Activated CD8-positive, alpha-beta memory T cell treated with anti-CD3 and anti-CD28 coated beads for 1 hour (primary cell): ENCODE data around the gene HACD3.
"Not testable (repeated sequence)": the region's sequence is repeated elsewhere in the genome, so short reads cannot be mapped to it uniquely, and the experiment has no call there.

Experiments
- DNase-seq, 2 donors: peaks; one replicate each; pipeline ENCODE4 v3.0.0-alpha.2; 2020; ENCODE audit warnings: low read depth in 1 of 2; ENCODE audit errors: extremely low read depth in 1 of 2

HACD3 gene

DNA sequence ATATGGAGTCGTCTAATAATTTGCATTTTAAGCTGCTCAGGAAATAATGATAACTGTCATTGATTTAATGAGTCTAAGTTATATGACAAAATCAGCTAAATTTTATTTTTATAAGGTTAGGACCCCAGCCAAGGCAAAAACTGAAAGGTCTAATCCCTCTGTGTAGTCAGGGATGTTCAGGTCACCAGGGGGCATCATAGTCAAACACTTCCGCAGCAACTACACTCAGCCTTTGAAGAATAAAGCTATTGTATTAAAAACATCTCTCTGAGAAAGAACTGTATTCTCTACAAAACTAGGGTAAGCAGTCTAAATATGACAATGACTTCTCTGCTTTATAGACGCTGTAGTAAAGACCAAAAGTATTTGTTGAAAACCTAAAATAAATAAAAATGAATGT, 65.7 kb downstream of the HACD3 start:
- DNase-seq = no peak

DNA sequence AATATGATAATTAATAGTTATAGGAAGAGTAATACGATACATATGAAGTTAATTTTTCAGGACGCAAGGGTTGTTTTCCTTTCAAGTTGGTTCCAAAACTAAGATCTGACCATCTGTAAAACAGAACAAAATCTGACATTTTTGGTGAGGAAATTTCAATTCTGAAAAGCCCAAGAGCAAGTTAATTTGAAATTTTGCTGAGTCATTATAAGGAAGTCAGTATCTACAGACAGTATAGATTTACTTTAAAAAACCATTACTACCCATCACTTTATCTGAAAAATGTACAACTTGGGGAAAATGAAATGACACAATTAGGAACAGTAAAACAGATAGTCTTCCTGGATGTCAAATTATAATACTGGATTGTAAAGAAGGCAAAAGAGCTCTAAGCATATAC, 68.2 kb downstream of the HACD3 start:
- DNase-seq = no peak

DNA sequence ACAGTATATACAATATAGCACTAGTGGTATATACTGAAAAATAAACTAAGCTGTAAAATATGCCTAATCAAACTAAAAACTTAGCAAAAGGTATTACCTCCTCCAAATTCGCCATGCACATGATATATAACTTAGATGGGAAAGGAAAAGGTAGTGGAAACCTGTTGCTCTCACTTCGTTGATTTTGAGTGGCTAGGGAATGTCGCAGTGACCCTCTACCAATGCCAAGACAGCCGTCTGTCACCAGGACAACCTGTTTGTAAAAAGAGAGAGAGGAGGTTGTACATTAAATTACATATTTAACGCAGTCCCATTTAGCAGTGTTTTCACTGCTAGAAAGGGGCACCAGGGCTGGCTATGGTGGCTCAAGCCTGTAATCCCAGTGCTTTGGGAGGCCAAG, 69.4 kb downstream of the HACD3 start:
- no peak for DNase-seq

DNA sequence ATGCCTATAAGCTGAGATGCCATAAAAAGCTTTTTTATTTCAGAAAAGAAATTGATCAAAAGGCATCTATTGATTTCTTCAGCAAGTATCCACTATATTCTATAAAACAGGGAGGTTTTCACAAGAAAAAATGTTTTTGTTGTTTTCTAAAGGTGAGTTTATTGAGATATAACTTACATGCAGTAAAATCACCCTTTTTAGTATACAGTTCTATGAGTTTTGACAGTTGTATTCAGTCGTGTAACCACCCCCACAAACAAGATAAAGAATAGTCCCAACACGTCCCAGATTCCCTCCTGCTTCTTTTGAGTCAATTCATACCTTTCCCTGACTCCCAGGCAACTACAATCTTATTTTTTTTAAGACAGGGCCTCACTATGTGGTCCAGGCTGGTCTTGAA, 72.9 kb downstream of the HACD3 start:
- no peak for DNase-seq

DNA sequence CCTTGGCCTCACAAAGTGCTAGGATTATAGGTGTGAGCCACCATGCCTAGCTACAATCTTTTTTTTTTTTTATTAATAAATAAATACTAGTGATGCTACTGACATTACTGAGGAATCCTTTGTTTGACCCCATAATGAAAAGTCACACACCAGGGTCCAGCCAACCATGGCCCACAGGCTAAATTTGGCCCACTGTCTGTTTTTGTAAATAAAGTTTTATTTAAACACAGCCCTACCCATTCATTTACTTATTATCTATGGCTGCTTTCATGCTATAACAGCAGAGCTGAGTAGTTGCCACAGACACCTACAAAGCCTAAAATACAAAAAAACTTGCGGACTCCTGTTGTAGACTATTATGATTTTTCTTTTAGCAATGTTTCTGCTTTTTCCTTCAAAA, 73.3 kb downstream of the HACD3 start:
- no peak for DNase-seq

DNA sequence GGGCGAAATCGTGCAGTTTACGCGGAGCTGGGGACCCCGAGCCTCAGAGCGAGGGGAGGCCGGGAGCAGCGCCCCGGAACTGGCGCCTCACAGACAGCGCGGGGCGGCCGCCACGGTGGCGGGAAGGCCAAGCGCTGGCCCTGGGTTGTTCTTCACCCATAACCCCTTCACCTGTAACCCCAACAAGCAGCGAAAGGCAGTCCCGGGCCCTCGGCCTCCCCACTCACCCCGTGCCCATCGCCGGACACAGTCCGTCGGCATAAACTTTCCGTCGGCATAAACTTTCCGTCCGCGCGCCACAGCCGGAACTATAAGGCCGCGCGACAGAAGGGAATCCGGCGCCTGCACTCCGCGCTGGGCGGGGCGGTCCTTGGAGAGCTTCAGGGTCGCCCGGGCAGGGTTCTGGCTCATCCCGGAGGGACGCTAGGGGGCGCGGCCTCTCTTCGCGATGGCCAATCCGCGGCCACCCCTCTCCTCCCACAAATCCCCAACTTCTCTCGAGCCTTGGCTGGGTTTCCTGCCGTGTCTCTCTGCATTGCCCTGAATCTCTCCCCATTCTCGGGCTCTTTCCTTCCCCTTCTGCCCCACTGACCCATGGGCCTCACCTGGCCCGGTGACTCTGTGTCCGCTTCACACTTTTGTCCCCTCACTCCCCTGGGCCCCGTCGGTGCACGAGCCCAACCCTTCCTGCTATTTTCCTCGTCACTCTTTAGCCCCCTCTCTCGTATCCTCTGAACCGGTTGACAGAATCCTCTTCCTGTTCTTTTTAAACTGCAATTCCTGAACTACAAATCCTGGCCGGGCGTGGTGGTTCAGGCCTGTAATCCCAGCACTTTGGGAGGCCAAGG, 80.8 kb downstream of the HACD3 start, which contains the start of gene INTS14:
Gene INTS14 (minus strand): TSS at position 261 of the 848 bp plus-strand sequence. CDS start 3,751 bp downstream, outside the sequence.
- peak; percentile 83 to 91 for DNase-seq

DNA sequence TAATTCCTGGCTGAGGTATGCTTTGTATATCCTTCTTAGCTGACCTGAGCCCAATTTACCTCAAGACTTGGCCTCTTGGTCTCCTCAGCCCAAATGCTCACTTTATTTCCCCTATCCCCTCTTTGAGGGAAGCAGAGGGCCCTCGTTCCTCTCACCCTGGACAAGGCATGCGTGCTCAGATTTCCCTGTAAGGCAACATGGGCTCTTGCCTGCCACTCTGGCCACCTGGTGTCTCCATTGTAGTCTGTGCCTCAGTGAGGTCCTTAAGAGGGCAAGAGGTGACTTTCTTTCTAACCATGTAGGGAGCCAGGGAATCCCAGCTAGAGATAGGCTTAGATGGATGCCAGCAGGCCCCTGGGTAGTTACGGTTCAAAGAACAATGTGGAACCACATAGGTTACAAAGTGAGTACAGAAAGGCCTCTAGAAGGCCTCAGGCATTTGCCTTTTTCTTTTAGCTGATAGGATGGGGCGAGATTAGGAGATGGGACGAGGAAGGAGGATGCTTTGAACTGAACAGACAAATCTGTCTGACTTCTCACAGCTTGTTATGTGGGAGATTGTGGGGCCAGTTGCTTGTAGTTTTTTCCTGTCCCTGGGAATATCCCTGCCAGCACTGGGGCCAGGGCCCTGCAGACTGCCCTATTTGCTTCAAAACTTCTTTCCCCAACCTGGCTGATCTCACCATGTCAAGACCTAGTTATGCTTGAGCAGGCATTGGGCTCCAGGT, 81.8 kb downstream of the HACD3 start:
- DNase-seq = no peak

DNA sequence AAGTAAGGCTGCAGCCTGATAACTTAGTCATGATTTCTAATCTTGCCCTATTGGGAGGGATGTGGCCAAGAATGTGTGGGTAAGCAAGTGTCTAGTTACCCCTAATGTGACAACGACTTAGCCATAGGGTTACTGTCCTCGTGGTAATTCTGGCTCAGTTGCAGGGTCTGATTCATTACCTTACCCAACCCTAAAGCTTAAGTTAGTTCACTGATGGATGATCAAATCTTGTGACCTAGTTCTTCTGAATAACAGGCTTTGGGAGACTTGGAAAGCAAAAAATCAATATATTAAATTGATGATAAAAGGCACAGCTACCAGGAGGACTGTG, 82.3 kb downstream of the HACD3 start:
- DNase-seq = no peak

DNA sequence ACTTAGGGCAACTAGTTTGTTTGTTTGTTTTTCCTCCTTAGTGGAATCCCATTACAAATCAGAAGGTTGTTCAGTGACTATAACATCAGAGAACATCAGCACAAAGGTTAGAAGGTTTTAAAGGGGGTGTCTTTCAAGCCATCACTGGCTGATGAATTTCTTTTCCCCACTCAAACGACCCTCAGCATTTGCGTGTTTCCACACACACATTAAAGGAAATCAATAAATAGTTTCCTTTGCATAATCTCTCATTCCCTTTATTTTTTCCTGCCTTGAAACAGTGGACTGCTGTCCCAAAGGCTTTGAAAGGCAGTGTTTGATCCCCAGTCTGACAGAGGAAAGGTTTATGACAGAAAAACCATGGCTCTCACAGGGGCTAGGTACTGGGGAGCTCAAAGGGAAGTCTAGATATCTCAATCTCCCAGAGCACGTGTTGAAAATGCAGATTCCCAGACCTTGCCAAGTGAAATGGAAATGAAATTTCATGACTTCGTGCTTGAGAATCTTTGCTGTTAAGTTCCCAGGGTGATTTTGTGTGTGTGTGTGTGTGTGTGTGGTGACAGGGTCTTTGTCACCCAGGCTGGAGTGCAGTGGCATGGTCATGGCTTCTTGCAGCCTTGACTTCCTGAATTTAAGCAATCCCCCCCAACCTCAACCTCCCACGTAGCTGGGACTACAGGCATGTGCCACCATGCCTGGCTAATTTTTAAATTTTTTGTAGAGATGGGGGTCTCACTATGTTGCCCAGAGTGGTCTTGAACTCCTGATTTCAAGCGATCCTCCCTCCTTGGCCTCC, 82.9 kb downstream of the HACD3 start:
- no peak for DNase-seq

DNA sequence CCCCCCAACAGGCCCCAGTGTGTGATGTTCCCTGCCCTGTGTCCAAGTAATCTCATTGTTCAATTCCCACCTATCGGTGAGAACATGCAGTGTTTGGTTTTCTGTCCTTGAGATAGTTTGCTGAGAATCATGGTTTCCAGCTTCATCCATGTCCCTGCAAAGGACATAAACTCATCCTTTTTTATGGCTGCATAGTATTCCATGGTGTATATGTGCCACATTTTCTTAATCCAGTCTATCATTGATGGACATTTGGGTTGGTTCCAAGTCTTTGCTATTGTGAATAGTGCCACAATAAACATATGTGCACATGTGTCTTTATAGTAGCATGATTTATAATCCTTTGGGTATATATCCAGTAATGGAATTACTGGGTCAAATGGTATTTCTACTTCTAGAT, 85.6 kb downstream of the HACD3 start:
- DNase-seq = not testable (repeated sequence)

DNA sequence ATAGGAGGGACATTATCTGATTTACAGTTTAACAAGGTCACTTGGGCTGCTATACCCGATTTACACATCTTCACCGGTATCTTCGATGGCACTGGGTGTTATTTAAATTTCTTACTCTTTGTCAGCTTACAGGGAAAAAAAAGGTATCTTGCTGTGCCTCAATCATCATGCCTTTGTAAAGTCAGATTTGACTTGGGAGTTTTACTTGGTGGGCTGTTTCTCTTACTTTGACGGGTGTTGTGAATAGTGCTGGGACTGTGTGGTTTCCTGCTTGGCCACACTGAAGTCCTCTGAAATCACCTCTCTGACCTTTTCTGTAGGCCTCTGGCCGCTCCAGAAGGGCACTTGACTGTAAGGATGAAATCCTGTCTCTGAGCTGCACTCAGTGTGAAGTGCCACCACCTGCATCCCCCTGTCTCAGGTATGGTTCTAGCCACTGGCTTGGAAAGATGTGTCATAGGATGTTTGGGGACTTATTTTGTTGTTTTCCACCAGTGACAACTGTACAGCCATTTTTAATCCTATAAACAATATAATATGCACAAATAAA, 88.4 kb downstream of the HACD3 start:
- DNase-seq = no peak

DNA sequence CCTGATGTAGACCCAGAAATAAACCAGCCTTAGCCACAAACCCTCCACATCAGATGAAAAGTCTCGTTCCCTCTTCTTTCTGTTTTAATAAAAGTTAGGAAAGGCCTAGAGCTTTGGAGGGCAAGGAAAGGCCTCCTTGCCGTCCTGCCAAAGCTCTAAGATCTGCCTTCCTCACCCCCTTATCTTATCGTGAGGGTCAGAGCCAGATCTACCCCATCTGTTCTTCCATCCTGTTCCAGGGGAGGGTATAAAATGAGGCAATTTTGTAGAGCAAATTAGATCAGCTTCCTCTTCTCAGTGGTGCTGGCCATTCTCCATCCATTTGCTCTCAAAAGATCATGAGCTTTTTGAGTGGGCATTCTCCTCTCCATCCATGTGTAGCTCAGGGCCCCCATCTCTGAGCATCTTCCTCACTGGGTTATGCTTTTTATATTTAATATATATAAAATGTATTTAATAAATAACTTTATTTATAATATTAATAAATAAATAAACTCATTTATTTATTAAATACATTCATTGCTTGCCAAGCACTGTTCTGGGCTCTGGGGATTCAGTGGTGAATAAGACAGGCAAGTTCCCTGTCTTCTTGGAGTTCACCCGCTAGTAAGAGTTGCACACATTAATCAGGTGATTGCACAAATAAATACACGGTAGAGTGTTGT, 89.5 kb downstream of the HACD3 start:
- no peak for DNase-seq

DNA sequence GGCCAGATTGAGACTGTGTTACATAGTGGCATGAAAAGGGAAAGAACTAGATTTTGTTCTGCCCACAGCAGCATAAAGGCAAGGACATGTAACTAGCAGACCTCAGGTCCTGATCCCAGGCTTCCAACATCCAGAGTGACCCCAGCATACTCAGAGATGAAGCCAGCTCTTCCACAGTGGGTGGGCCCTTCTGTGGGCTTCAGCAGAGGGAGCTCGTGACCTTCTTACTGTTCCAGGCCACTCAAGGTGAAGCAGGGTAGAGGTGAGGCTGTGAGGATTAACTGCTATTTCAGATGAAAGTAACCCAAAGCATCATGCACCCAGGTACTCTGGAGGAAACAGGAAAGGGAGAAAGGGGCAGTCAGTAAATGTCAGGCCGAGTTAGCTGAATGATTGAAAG, 90.6 kb downstream of the HACD3 start:
- DNase-seq = no peak

DNA sequence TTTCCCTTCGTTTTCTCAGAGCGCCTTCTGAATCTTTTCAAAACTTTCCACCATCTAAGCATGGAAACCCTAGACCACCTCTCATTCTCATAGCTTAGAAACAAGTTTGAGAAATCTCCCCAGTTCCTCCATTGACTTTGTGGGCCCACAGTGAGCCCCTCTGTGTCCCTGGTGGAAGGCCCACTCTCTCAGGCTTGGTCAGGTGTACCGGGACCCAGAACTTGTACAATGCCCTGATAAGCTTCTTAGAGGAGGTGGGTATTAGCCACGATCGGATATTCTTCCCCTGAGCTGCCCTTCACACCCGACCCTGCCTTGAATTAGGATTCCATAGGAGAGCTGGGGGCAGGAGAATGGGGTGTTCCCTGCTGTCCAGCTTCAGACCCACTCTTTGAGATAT, 91.4 kb downstream of the HACD3 start, which contains the start of gene SLC24A1:
Gene SLC24A1 (plus strand): TSS at position 301 of the 400 bp plus-strand sequence. CDS start 2,143 bp downstream, outside the sequence.
- DNase-seq = no peak

DNA sequence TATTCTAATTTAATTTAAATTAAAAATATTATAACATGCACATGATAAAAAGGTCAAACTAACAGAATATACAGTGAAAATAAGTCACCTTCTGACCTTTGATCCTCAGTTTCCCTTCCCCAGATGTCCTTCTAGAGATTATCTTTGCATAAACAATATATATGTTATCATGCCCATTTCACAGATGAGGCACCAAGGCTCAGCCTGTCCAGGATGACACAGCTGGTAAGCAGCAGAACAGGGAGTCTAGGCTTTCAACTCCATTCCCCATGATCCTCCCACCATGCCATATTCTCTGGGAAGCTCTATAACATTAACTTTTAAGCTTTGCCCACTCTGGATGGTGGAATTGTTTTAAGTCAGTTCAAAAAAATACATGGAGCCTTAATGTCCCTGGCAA, 92.8 kb downstream of the HACD3 start:
- DNase-seq = no peak

DNA sequence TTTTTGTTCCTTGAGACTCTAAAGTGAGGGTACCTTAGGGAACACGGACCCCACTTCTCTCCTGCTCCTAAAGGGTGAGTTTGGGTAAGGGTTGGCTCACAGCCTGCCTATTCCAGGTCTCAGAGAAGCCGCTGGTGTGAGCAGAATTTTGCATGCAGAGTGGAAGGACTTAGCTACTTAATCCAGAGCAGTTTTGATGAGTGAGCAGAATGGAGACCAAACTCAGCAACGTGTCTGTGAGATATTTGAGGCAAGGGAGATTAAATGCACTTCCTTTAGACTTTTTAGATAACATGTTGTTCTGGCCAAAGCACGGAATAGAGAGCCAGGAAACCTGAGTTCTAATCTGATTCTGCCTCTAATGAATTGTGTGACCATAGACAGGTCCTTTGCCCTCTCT, 96.6 kb downstream of the HACD3 start:
- DNase-seq = no peak
